Activated effector memory CD4-positive, alpha-beta T cell treated with anti-CD3 and anti-CD28 coated beads, Interleukin-2, amount 50 U/mL, for 16 hours (primary cell): ENCODE data around the gene UBR4.

Experiments
- DNase-seq: peaks from one replicate; pipeline ENCODE4 v3.0.0-alpha.2; 2020

Gene UBR4

GRCh38 chr1:19087737-19088594, 122.1 kb downstream of the UBR4 start:
- DNase-seq: no peak

- DNase-seq: no peak
Observed at GRCh38 chr1:19087017-19087736, 122.9 kb downstream of the UBR4 start.

GRCh38 chr1:19086176-19086875, 123.7 kb downstream of the UBR4 start:
- DNase-seq: no peak

- no peak for DNase-seq
Observed at GRCh38 chr1:19084206-19084738, 125.8 kb downstream of the UBR4 start.

GRCh38 chr1:19083081-19083480, 127.0 kb downstream of the UBR4 start:
- no peak for DNase-seq

GRCh38 chr1:19081218-19081893, 128.7 kb downstream of the UBR4 start:
- DNase-seq: no peak

- no peak for DNase-seq
Observed at GRCh38 chr1:19080721-19081120, 129.3 kb downstream of the UBR4 start.

GRCh38 chr1:19079541-19080472, 130.3 kb downstream of the UBR4 start:
- no peak for DNase-seq

- DNase-seq: no peak
Observed at GRCh38 chr1:19078536-19078935, 131.5 kb downstream of the UBR4 start.

- DNase-seq: no peak
Observed at GRCh38 chr1:19076841-19077616, 133.0 kb downstream of the UBR4 start.

GRCh38 chr1:19074902-19075721, 135.0 kb downstream of the UBR4 start:
- DNase-seq: no peak

- peak; percentile 80 for DNase-seq
Observed at GRCh38 chr1:19074361-19074901, 135.6 kb downstream of the UBR4 start.

GRCh38 chr1:19073311-19074186, 136.5 kb downstream of the UBR4 start:
- DNase-seq: no peak

- DNase-seq: no peak
Observed at GRCh38 chr1:19072285-19072981, 137.6 kb downstream of the UBR4 start.

GRCh38 chr1:19071674-19072281, 138.3 kb downstream of the UBR4 start:
- no peak for DNase-seq

GRCh38 chr1:19070891-19071621, 139.0 kb downstream of the UBR4 start:
- DNase-seq: no peak
